GM18858 (cell line): ENCODE results near the gene TEX38.

Experiments
- ATAC-seq: cut with Tn5 transposase; IDR thresholded peaks from one replicate; pipeline ENCODE4 v1.9.1; 2021; ENCODE audit not compliant: unreplicated experiment

The TEX38 gene

DNA sequence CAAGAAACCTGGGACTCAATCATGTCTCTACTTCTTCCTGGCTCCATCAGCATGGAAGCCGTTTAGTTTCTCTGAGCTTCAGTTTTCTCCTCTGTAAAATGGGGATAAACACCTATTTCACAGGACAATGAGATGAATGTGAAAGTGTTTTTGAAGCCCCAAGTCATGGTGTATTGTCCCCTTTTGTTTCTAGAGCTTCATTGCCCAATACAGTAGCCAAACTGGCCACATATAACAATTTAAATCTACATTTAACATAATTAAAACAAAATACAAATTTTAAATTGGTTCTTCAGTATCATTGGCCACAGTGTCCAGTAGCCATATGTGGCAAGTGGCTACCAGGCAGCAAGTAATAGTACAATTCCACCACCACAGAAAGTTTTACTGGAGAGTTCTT is 49.5 kb downstream of the TEX38 start:
- ATAC-seq = no peak

DNA sequence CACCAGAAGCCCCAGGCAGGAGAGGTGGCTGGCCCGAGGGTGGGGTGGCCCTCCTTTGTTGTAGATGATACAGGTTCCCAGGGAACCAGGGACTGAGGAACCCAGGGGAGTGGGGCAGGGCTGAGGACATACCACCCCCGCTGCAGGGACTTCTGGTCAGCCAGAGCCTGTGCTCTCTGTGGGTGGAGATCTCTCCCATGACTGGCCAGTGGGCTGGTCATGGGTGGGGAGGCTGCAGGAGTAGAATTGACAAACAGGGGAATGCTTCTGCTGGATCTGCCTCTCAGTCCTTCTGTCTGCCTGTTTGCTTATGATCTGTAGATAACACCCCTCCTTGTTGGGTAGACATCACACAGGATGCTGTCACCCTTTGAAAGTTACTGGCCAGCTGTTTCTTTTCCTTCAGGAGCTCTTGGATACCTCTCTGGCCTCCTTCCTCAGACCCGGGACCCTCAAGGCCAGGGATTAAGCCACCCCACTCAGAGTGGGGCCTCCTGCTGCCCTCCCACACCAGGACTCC is 50.1 kb downstream of the TEX38 start:
- ATAC-seq = no peak
